ENCODE measurements around the gene GSK3A.

GSK3A gene

DNA sequence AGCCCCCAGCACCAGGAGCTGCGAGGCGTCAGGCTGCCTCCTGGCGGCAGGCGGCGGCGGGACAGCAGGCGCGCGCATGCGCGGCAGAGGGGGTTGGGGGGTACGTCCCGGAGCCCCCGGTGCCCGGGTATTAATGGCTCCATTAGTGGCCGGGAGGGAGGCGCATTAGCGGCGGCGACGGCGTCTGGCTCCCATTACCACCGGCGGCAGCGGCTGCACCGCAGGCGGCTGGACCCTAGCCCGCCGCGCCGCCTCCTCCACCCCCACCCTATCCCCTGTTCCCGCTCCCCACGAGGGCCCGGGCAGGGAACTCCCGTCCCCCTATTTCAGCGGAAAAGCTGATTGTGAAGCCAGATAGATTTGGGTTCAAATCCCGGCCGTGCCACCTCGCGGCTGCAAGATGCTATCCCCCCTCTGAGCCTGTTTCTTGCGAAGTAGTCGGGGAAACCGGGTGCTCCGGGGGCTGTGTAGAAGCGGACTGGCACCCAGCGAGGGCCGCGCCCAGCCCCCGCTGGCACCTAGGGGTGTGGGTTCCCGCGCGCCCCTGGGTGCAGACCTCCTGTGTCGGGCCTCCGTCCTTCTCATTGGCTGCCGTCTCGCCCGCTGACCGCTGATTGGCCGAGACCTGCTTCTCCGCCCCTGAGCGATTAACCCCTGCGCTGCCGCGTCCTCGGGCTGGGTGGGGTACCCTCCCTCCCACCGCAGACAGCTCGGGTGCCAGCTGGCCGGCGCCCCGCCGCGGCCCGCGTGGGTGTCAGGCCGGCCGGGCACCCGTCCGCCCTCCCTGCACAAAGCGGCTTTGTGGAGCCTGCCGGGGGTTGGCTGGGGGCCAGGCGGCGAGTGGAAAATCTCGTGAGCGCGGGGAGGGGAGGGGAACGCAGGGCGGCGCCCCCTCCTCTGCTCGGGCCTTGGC is 37.8 kb upstream of the GSK3A start:
- peak; percentile 88 for DNase-seq

DNA sequence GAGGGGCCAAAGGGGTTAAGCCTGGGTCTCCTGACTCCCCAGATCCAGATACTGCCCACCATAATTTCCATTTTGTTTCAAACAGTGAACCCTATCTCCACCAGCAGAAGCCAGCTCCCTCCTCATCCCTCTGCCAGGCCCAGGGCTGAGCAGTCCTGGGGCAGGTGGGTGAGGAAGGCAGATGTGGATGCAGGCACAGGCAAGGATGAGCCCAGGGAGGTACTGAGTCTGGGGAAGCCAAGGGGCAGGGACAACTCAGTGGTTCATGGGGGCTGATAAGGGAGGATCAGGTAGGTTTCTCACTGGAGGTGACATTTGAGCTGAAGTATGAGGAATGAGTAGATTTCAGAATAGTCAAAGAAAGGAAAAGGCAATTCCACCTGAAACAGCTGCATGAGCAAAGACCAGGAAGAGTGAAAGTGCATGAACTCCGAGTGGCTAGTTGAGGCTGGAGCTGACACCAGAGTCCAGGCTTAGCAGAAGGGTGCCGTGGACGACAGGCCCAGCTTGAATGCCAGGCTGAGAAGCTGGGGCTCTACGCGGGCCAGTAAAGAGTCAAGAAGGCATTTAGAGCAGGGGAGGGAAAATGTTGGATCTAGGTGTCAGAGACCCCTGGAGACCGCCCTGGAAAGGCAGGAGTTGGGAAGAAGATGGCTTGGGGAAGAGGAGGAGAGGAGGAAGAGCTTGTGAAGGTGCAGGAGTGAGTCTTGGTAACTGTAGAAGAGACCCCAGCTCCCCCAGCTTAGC is 36.9 kb upstream of the GSK3A start:
- peak; percentile 64 for DNase-seq

DNA sequence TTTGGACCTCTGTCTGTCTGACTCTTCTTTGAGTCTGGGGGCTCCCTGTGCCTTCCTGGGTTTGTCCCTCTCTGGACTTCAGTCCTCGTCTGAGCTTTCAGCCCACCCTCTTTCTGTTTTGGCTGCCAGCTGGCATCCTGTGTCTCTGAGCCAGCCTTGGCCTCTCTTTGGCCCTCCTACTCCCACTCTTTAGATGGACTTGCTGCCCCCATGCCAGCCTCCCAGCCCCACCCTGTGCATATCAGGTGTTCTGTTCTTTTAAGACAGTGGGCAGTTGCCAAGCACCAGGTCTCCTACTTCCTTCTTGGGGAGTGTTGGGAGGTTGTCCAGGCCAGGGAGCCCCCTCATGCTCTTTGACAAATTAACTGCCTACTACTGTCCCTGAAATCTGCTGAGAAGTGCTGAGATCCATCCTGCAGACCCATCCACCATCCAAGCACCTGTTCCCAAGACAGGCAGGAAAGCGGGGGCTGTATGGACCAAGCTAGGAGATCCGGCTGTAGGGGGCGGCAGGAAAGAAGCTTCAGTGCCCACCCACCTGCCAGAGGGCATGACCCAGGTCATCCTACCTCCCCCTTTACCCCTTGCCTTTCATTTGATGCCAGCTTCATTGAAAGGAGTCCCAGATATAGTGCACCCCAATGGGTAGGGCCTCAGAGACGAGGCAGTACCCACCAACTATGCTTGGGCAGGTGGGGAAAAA is 36.2 kb upstream of the GSK3A start:
- no peak for DNase-seq

DNA sequence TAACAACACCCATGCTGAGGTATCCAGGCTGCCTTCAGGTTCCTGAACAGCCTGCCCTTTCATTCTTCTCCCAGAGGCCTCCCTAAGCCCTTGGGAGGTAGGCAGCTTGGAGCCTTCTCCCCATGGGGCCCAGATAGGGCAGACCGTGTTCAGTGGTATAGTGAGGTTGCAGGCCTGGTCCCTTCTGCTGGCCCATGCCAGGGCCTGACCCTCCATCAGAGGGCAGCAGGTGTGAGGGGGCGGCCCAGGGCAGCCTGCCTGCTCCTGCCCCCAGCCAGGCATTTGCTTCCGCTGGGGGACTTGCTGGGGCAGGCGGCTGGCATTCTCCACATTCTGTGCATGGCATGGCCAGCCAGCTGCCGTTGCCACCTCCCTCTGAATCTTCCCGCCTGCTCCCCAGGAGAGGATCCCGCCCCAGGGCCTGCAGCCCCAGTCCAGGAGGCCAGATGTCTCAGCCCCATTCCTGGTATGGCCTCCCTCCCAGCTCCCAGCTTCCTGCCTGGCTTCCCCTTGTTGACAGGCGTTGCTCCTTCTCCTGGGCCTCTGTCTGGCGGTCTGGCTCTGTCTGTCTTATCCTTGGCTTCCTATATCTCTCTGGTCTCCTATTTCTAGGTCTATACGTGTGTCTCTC is 35.5 kb upstream of the GSK3A start:
- peak; percentile 45 for DNase-seq

DNA sequence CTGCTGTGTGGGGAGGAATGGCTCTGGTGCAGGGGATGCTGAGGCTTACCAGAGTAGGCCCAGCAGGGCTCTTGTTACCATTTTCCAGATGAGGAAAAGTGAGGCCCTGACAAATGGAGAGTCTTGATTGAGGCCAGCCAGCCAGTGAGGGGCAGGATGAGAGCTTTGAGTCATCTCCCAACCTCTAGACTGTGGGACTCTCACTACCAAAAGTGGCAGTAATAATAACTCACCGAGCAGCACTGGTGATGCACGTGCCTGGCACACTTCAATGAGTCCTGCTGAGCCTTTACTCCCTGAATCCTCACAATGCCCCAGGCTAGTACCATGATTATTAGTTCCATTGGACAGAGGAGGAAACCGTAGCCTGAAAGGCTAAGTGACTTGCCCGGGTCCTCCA is 34.4 kb upstream of the GSK3A start:
- DNase-seq: no peak

DNA sequence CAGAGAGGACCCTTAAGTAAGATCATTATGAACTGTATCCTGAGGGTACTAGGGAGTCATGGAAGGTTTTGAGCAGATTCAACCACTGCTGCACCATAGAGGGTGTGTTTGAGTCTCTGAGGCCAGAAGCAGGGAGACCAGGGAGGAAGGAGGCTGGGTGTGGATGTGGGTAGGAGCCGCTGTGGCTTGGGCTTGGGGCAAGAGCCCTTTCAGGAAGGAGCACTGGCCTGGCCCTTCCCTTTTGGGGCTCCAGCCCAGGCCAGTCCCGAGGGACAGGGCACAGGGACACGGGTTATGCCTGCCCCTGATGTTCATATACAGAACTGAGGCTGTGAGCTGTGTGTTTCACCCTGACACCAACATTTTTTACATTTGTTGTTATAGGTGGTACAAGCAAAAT is 33.9 kb upstream of the GSK3A start:
- no peak for DNase-seq

DNA sequence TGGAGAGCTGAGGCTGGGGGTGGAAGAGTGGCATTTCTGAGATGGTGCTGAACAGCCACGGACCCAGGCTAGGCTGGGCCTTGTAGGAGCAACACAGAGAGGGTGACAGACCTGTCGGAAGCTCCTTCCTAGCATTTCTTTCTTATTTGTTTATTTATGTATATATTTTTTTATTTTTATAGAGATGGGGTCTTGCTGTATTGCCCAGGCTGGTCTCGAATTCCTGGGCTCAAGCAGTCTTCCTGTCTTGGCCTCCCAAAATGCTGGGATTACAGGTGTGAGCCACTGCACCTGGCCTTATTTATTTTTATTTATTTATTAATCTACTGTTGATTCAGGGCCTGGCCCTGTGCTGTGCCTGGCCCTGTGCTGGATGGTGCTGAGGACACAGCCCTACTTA is 33.1 kb upstream of the GSK3A start:
- no peak for DNase-seq

DNA sequence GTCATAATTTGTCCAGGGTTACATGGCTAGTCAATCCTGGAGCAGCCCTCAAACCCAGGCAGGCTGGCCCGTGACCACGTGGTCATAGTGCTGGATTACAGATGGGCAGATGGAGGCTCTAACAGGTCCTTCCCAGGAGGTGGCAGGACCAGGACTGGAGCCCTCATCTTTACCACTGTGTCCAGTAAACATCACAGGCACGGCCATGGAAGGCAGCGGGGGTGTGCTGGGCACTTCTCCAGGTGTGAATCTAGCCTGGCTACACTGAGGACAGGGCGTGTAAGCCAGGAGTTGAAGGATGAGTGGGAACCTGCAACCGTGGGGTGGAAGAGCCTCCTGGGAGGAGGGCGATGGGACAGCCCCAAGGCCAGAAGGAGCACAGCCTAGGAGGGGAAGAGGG is 32.7 kb upstream of the GSK3A start:
- DNase-seq: no peak

DNA sequence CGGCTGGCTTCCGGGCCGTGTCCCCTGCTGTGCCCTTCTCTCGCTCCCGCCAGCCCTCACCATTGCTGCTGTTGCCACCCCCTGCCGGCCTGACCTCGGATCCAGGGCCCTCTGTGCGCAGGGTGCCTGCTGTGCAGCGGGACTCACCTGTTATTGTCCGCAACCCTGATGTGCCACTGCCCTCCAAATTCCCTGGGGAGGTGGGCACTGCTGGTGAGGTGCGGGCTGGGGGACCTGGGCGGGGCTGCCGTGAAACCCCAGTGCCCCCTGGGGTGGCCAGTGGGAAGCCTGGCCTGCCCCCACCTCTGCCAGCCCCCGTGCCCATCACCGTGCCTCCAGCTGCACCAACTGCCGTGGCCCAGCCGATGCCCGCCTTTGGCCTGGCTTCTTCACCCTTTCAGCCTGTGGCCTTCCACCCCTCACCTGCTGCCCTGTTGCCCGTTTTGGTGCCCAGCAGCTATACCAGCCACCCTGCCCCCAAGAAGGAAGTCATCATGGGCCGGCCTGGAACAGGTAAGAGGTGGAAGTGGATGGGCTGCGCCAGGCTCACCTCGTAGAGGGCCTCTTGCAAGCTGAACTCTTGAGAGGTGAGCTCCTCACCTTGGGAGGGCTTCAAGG is 31.8 kb upstream of the GSK3A start:
- no peak for DNase-seq

DNA sequence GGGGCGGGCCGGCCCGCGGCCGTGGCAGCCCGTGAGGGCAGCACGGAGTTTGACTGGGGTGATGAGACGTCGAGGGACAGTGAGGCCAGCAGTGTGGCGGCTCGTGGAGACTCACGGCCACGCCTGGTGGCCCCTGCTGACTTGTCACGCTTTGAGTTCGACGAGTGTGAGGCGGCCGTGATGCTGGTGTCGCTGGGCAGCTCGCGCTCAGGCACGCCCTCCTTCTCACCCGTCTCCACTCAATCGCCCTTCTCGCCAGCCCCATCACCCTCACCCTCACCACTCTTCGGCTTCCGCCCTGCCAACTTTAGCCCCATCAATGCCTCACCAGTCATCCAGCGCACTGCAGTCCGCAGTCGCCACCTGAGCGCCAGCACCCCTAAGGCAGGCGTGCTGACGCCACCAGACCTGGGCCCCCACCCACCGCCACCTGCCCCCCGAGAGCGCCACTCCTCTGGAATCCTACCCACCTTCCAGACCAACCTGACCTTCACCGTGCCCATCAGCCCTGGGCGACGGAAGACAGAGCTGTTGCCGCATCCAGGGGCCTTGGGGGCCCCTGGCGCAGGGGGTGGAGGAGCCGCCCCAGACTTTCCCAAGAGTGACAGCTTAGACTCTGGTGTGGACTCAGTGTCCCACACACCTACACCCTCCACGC is 31.1 kb upstream of the GSK3A start:
- no peak for DNase-seq

DNA sequence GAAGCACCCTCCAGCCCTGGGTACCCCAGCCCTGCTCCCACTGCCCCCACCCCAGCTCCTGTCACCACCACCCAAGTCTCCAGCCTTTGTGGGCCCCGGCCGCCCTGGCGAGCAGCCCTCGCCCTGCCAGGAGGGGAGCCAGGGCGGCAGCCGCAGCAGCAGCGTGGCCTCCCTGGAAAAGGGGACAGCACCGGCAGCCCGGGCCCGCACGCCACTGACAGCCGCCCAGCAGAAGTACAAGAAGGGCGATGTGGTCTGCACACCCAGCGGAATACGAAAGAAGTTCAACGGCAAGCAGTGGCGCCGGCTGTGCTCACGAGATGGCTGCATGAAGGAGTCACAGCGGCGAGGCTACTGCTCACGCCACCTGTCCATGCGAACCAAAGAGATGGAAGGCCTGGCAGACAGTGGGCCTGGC is 30.6 kb upstream of the GSK3A start:
- DNase-seq: no peak

DNA sequence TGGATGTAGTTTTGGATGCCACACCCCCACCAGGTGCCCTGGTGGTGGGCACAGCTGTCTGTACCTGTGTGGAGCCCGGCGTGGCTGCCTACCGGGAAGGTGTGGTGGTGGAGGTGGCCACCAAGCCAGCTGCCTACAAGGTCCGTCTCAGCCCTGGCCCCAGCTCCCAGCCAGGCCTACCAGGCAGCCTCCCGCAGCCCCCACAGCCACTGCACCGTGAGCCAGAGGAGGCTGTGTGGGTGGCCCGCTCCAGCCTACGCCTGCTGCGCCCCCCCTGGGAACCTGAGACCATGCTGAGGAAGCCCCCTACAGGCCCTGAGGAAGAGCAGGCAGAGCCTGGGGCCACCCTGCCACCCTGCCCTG is 30.1 kb upstream of the GSK3A start:
- DNase-seq: no peak

DNA sequence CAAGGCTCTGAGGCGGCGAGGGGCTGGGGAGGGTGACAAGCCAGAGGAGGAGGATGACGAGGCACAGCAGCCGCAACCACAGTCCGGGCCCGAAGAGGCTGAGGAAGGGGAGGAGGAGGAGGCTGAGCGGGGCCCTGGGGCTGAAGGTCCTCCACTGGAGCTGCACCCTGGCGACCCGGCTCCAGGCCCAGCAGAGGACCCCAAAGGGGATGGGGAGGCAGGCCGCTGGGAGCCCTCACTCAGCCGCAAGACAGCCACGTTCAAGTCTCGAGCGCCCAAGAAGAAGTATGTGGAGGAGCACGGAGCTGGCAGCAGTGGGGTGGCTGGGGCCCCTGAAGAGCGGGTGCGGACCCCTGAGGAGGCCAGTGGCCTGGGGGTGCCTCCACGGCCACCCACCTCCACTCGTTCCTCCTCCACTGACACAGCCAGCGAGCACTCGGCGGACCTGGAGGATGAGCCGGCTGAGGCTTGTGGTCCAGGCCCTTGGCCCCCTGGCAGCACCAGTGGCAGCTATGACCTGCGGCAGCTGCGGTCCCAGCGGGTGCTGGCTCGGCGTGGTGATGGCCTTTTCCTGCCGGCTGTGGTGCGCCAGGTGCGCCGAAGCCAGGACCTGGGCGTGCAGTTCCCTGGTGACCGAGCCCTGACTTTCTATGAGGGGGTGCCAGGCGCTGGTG is 29.6 kb upstream of the GSK3A start:
- DNase-seq: no peak

DNA sequence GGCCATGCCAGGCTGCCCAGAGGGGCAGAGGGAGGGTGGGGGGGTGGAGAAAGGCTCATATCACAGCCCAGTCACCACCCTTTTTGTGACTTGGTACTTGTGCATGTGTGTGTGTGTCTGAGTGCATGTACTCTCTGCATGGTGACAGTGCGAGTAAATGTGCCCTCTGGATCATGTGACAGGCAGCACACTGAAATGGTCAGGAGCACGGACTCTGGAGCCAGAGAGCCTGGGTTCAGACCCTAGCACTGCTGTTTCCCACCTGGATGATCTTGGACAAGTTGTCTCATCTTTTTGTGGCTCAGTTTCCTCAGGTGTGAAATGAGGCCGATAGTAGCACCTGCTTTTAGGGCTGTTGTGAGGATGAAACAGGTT is 28.6 kb upstream of the GSK3A start:
- no peak for DNase-seq

DNA sequence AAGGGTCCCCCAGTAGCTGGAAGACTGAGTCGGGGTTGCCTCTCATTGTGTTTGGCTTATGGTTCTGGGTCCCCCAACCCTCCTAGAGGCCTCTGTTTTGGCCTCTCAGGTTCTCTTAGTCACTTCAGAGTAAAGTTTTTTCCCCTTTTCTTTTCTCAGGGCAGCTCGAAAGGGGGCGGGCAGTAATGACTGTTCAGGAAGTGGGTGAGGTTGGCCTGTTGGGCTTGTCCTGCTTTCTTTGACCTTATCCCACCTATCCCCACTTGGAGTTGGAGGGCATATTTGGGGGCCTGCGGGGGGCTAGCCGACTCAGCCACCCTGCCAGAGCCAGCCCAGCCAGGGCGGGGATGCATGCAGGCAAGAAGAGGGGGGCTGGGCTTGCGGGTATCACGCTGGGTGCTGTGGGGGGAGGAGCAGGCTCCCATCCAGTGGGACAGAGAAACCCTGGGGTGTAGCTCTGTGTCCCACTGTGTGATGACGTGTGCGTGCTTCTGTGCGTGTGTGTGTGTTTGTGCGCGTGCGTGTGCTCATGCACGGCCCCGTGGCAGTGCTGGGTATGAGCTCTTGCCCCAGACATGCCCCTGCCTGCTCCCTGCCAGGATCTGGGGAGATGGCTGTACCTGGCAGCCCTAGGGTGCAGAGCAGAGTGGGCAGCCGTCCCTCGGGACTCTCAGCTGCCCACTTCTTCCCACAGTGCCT is 28.1 kb upstream of the GSK3A start:
- DNase-seq: no peak

DNA sequence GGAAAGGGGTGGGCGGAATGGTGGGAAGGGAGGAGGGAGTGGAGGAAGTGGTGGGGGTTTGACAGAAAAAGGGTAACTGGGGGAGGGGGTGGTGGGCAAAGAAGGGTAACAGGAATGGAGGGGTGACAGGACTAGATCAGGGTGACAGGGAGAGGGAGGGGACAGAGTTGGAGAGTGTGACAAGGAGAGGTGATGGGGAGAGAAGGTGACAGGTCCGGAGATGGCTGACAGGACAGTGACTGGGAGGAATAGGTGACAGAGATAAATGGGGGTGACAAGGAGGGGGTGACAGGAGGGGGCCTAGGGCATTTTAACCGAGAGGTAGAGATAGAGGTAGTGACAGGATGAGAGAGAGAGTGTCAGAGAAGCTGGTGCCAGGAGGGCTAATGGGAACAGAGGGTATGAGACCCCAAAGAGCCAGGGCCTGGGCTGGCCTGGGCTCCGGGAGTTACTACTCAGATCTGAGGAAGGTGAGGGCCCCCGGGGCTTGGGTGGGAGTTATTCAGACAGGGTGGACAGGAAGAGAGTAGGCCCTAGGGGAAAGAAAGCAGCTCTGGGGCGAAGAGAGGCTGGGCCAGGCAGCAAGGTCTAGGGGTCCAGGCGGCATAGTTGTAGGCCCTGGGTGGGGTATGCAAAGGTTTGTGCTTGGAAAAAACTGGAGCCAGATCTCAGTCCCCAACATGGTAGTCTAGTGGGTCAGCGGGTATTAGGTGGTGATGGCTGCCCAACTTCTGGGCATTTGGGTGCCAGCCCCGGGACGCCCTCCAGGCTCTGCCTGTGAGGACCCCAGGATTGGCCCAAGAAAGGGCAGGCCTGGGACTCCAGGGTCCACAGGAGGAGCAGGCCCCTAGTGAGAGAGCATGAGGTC is 27.3 kb upstream of the GSK3A start:
- no peak for DNase-seq

DNA sequence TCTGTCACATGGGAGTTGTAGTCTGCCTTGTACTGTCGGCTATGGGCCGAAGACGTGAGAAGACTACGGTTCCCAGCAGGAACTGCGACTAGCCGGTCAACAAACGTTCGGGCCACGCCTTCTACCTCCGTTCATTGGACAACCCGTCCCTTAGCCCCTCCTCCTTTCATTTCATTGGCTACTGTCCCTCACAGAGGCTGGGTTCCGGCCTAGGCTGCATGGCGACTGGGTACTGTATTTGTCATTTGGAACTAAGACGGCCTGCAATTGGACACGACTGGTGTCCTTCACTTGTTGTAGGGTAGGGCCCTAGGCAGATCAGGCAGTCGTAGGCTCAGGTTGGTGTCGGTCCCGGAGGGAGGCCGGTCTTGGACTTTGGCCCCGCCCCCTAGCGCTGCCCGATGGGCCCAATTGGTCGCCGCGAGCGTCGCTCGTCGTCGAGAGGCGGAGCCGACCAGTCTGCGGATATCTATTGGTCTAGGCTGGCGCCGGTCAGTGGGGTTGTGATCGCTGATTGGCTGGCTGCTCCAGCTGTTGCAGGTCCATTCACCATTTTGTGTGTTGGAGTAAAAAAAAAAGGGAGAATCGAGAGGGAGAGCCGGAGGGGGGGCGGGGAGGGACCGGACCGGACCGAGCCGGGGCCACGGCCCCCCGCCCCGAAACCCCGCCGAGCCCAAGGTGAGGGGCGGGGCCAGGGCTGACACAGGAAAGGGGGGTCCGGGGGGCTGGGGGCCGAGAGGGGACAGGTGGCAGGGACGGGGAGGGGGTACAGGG is 26.5 kb upstream of the GSK3A start, which contains the start of gene CIC:
Gene CIC, plus strand, starts transcription at position 549 of the 774 bp plus-strand sequence. CDS start 2,532 bp downstream, outside the sequence.
- peak; percentile 100 for DNase-seq

DNA sequence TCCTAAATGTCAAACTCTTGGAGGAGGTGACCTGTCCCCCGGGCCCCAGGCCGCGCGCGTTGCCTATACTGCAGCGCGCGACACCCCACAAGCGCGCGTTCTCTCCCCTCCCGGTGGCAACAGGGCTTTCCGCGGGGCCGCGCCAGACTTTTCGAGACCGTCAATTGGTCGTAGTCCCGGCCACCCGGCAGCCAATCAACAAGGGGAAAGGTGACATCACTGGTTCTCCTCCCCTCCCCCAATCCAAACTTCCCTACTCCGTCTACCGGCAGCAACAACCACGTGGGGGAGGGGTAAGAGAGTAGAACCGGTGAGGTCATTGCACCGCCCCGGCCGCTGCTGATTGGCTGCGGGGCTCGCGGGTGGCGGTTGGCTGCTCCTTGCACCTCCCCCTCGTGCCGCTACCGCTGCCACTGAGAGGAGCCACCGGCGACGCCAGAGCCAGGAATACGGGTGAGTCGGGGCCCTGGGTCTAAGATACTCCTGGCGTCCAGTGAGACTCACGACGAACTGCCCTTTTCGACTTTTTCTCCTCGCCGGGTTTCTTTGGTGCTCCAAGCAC is 25.8 kb upstream of the GSK3A start:
- peak; percentile 100 for DNase-seq

Measured in DMS53 (cell line).